Measurements from ENCODE around the gene PROM1. TPM values are rescaled to one million over a fixed set of nuclear protein-coding genes. Genes with fewer than 3 reads are reported as not detected.

Gene PROM1
- total and polyA plus RNA-seq, 2 of the 13 experiments (the other 11 are each of a cell fraction or from before 2014, with no cell fraction given): 3.9 to 16.4 TPM

- Histone ChIP-seq H3K79me2 (ENCODE audit: insufficient read depth, low read length) (no peaks in the 10 kb centered on the region), H4K20me1 (ENCODE audit: insufficient read depth, low read length) (no peaks in the 10 kb centered on the region), H3K4me1 (ENCODE audit: insufficient read depth, low read length) (no peaks in the 10 kb centered on the region), H3K4me2 (ENCODE audit: low read depth, low read length) (no peak overlapping the region), H3K27ac (ENCODE audit: extremely low read length, insufficient read depth, low read length) (no peak overlapping the region), H3K9ac (ENCODE audit: insufficient read depth, low read depth, low read length) (no peak overlapping the region), H3K27me3 (ENCODE audit: control insufficient read depth in 1 of 2, insufficient read depth in 2 of 2, low read length in 2 of 2) (no peaks in the 10 kb centered on the region; a peak in 2 of 5 replicates), H3K36me3 (replicated peaks in 1 of 2; ENCODE audit: control insufficient read depth in 1 of 2, insufficient read depth in 2 of 2, low read length in 2 of 2) (no peaks in the 10 kb centered on the region), H2AFZ (ENCODE audit: low read length) (no peak overlapping the region), H3K4me3 (replicated peaks in 1 of 3; ENCODE audit: insufficient read depth in 1 of 3, low read depth in 2 of 3, low read length in 3 of 3) (no peak overlapping the region), H3K9me3 (ENCODE audit: low read length) (no peaks in the 10 kb centered on the region)
- CTCF ChIA-PET (ENCODE audit: low intra/inter-chr PET ratio, low total read pairs): no interaction called here
- intact Hi-C loops (cut with micrococcal nuclease; ENCODE audit: unreplicated experiment): no loop called here
- ATAC-seq (no peak), FAIRE-seq (no peak), DNase-seq (ENCODE audit: low spot score) (no peak)
- WGBS (ENCODE audit: low lambda C conversion rate): 58% methylated on average over 2 of the region's 2 CpGs
- POLR2A ChIA-PET: no interaction called here
- BruUV-seq (replicated peaks): no TSS peak
- in situ Hi-C loops (cut with HindIII; ENCODE audit: extremely low pct_ligation_motif_present, low pct_unique_long_range_greater_than_20kb): no loop called here
- TF ChIP-seq RXRA (CRISPR knock-in tag; IDR thresholded peaks at IDR 0.05): no peak
- no peak for TF ChIP-seq ZGPAT (CRISPR knock-in tag; IDR thresholded peaks at IDR 0.05)
- TF ChIP-seq NR1H2 (CRISPR knock-in tag; IDR thresholded peaks at IDR 0.05; ENCODE audit: borderline replicate concordance, low read depth): no peak
- TF ChIP-seq ZNF281 (CRISPR knock-in tag; IDR thresholded peaks at IDR 0.05; ENCODE audit: borderline replicate concordance): no peak
- no peak for TF ChIP-seq E2F2 (CRISPR knock-in tag; IDR thresholded peaks at IDR 0.05; ENCODE audit: borderline replicate concordance)
- TF ChIP-seq MXI1 (IDR thresholded peaks at IDR 0.05; ENCODE audit: borderline replicate concordance, low read depth, low read length): no peak
- no peak for TF ChIP-seq ZNF839 (CRISPR knock-in tag; IDR thresholded peaks at IDR 0.05; ENCODE audit: borderline replicate concordance)
- TF ChIP-seq ZFP37 (CRISPR knock-in tag; IDR thresholded peaks at IDR 0.05; ENCODE audit: borderline replicate concordance): no peak
- no peak for TF ChIP-seq CHCHD3 (CRISPR knock-in tag; IDR thresholded peaks at IDR 0.05)
- no peak for TF ChIP-seq ZNF17 (CRISPR knock-in tag; IDR thresholded peaks at IDR 0.05)
- no peak for TF ChIP-seq ZNF775 (CRISPR knock-in tag; IDR thresholded peaks at IDR 0.05; ENCODE audit: borderline replicate concordance)
- no peak for TF ChIP-seq ZNF768 (CRISPR knock-in tag; IDR thresholded peaks at IDR 0.05)
- no peak for TF ChIP-seq FOXP1 (IDR thresholded peaks at IDR 0.05)
- TF ChIP-seq FOXP1 (CRISPR knock-in tag; IDR thresholded peaks at IDR 0.05): no peak
- no peak for TF ChIP-seq ARID2 (CRISPR knock-in tag; IDR thresholded peaks at IDR 0.05; ENCODE audit: borderline replicate concordance)
- no peak for TF ChIP-seq NRL (CRISPR knock-in tag; IDR thresholded peaks at IDR 0.05; ENCODE audit: borderline replicate concordance)
- no peak for TF ChIP-seq SETDB1 (CRISPR knock-in tag; IDR thresholded peaks at IDR 0.05; ENCODE audit: borderline replicate concordance)
- TF ChIP-seq FOXA1 (IDR thresholded peaks at IDR 0.05): no peak
- TF ChIP-seq FOXA1 (CRISPR knock-in tag; IDR thresholded peaks at IDR 0.05): no peak
Observed at GRCh38 chr4:16052939-16053338, 30.9 kb downstream of the PROM1 start.

All from HepG2 (cell line).